Measurements from ENCODE around the gene PLA2G5.
"Not testable (repeated sequence)": the region's sequence is repeated elsewhere in the genome, so short reads cannot be mapped to it uniquely, and the experiment has no call there.

The PLA2G5 gene, protein sequence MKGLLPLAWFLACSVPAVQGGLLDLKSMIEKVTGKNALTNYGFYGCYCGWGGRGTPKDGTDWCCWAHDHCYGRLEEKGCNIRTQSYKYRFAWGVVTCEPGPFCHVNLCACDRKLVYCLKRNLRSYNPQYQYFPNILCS

DNA sequence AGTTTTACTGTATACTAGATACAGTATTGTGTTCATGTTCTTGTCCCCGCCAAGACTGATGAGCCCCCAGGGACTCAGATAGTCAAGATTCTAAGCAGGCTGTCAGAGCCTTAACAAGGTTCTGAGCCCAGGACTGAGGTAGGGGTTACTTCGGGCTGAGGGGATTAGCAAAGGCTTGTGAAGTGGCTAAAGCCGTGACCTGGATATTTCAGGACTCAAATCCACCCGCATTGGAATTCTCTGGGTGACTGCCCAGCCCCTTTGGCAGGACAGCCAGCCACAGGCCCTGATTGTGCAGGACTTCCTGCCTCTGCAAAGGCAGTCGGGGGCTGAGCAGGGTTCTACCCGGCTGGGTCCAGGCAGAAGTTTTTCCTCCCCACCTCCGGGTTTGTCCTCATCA, at the start of gene PLA2G5:
Gene PLA2G5 (plus strand): TSS at position 321 of the 400 bp plus-strand sequence. CDS start 14,637 bp downstream, outside the sequence.
- no peak for DNase-seq

DNA sequence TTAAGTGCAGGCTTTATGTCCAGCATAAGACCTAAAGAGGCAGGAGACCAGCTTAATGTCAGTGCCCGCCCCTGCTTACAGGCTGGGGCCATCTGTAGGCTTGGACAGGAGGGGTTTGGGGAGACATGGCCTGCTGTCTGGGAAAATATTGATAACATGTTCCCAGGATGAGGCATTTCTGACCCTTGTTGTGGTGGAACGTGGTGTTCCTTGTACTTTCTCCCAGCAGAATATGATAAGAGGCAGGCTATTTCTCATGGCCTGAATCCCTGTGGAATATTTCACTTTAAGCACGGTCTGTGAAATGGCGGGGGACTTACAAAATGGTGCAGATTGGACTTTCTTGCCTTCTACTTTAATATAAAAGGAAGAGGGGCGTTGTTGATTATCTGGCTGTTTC, 41.9 kb upstream of the PLA2G5 start:
- DNase-seq, result no peak

- no peak for DNase-seq
These were observed 41.3 kb upstream of the PLA2G5 start for GRCh38 chr1:20028726-20029125.

DNA sequence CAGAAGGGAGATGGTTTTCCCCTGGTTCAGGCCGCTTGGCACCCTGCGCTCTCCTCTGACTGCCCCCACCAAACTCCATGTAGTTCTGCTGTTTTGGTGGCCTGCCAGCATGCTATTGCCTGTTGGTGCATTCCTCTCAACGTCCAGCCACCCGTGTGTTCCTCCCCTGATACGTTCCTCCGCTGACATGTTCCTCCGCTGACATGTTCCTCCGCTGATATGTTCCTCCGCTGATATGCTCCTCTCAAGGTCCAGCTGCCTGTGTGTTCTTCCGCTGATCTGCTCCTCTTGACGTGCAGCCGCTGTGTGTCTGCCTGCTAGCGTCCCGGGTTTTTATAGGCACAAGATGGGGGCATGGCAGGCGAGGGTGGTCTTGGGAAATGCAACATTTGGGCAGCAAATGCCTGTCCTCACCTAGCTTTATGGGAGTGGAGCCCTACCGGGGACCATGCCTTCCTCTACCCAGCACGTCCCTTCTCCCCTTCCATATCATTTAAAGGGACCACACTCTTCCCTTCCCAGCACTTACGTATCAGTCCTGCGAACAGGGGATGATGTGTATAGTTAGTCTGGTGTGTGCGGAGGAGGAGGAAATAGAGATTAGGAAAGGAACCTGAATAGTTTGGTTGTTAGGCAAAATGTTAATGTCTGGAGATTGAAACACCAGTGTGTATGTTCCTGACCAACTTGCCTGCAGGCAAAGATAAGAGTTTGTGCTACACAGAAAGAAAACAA, 40.6 kb upstream of the PLA2G5 start:
- no peak for DNase-seq

DNA sequence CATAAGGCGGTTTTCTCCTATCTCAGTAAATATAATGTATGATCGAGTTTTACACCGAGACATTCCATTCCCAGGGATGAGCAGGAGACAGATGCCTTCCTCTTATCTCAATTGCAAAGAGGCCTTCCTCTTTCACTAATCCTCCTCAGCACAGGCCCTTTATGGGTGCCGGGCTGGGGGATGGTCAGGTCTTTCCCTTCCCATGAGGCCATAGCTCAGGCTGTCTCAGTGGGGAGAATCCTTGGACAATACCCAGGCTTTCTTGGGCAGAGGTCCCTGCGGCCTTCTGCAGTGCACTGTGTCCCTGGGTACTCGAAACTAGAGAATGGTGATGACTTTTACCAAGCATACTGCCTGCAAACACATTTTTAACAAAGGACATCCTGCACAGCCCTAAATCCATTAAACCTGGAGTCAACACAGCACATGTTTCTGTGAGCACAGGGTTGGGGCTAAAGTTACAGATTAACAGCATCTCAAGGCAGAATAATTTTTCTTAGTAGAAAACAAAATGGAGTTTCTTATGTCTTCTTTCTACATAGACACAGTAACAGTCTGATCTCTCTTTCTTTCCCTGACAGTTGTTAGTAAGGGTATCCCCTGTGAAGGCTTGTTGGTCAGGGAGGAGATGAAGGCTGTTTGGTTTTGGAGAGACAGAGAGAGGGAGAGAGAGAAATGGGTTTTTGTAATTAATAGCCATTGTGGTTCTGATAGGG, 39.4 kb upstream of the PLA2G5 start:
- not testable (repeated sequence) for DNase-seq

GRCh38 chr1:20031161-20031560, 38.8 kb upstream of the PLA2G5 start:
- no peak for DNase-seq

GRCh38 chr1:20031836-20032235, 38.2 kb upstream of the PLA2G5 start:
- DNase-seq, result no peak

DNA sequence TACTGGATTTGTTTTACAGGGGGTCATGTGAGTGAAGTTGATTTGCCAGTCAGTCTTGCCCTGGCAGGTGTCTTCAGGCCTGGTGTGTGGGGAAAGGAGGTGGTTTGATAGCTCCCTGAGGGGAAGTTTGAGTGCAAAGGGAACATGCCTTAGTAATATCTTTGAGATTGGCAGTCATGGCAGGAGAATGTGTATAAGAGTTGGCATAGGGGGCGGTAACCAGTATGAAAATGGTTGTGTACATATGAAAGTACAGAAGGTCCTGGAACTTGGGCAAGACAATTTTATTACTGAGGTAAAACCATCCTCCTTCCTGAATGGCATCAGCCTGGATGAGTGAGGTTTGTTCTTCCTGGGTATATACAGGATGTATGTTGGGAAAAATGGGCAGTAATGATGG, 37.6 kb upstream of the PLA2G5 start:
- DNase-seq, result no peak

DNA sequence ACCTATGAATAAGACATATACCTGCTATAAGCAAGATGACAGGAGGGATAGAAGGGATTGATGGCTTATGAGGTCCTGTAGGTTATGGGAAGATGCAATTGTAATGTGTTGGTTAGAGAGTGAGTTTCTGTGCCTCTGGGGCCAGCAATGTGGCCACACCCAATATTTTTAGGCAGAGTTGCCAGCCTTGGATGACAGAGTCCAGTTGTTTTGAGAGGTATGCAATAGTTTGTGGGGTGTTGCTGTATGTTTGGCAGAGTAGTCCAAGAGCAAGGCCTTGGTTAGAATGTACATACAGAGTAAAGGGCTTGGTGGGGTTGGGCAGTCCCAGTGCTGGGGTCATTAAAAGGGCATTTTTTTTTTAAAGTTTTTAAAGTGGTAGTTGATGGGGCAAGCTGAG, 36.6 kb upstream of the PLA2G5 start:
- no peak for DNase-seq

DNA sequence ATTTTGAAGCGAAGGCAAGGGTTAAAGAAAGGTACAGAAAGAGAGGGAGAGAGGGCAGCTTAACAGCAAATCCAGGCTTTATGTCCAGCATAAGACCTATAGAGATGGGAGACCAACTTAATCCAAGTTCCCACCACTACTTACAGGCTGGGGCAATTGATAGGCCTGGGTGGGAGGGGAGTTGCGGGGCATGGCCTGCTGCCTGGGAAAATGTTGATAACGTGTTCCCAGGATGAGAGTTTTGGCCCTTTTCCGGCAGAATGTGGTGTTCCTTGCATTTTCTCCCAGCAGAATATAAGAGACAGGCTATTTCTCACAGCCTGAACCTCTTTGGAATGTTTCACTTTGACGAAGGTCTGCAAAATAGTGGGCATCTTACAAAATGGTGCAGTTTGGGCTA, 34.9 kb upstream of the PLA2G5 start:
- no peak for DNase-seq

GRCh38 chr1:20037877-20038276, 32.1 kb upstream of the PLA2G5 start:
- DNase-seq, result no peak

DNA sequence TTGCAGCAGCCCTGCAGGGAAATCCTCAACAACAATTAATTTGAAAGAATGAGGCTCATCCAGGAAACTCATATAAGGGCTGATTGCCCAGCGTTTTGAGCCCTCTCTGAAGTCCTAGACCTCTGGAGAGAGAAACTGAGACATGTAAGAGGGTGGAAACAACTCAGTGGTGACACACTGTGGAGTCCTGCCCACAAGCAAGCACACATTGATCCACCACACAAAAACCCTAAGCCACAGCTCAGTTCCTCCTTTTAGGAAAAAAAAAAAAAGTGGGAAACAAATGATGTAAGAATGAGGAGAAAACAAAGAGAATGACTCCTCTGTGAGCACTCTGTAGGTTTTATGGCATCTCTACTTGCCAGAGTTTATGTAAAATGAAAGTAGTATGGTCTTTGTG, 22.9 kb upstream of the PLA2G5 start:
- no peak for DNase-seq

DNA sequence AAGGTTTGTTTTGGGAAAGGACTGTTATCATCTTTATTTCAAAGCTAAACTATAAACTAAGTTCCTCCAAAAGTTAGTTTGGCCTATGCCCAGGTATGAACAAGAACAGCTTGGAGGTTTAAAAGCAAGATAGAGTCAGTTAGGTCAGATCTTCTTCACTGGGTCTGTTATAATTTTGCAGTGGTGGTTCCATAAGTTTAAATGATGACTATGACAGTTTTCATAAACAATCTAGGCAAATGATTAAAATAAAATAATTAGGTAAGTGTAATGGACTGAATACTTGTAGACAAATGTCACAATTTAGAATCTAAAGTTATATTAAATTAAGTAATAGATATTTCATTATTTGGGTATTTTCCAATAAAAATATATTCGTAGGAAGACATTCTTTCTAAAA, 21.4 kb upstream of the PLA2G5 start:
- DNase-seq, result no peak

GRCh38 chr1:20049056-20049798, 20.8 kb upstream of the PLA2G5 start:
- DNase-seq, result not testable (repeated sequence)

DNA sequence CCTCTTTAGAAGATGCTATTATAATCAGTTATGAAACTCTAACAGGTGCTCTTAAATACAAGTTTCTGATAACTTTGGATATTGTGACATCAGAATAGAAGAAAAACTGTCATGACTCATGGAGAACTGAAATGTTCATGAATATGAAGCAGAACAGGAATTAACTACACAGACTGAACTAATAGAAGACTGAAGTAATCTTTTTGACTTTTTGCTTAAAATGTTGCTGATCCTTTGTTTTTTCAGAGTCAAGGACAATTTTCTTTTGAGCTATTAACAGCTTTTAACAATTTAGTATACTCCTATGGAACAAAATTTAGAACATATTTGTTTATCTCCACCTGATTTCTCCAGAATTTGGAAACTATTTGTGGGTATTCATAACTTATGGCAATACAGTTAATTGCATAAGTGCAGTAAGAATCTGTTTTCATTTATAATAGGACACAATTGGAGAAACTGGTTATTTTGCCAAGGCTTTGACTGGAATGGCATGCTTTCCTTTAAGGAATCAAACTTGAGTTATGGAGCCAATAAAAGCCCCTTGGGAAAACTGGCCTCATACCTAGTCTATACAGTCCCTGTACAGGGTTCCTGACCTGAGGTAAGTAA, 18.7 kb upstream of the PLA2G5 start:
- no peak for DNase-seq

- no peak for DNase-seq
These were observed 17.6 kb upstream of the PLA2G5 start for GRCh38 chr1:20052386-20052785.

GRCh38 chr1:20057886-20058420, 12.0 kb upstream of the PLA2G5 start:
- DNase-seq, result no peak

GRCh38 chr1:20058531-20058930, 11.5 kb upstream of the PLA2G5 start:
- peak; percentile 52 for DNase-seq

- no peak for DNase-seq
These were observed 10.1 kb upstream of the PLA2G5 start for GRCh38 chr1:20059847-20060246.

- not testable (repeated sequence) for DNase-seq
These were observed 9.2 kb upstream of the PLA2G5 start for GRCh38 chr1:20060791-20061190.

DNA sequence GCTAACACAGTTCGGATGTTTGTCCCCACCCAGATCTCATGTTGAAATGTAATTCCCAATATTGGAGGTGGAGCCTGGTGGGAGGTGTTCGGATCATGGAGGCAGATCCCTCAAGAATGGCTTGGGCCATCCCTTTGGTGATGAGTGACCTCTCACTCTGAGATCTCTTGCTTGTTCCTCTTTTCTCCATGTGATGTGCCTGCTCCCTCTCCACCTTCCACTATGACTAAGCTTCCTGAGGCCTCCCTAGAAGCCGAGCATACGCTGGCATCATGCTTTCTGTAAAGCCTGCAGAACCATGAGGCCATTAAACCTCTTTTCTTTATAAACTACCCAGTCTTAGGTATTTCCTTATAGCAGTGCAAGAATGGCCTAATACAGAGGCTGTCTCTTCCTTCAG, 8.1 kb upstream of the PLA2G5 start:
- no peak for DNase-seq

GRCh38 chr1:20063861-20064292, 6.1 kb upstream of the PLA2G5 start:
- no peak for DNase-seq

DNA sequence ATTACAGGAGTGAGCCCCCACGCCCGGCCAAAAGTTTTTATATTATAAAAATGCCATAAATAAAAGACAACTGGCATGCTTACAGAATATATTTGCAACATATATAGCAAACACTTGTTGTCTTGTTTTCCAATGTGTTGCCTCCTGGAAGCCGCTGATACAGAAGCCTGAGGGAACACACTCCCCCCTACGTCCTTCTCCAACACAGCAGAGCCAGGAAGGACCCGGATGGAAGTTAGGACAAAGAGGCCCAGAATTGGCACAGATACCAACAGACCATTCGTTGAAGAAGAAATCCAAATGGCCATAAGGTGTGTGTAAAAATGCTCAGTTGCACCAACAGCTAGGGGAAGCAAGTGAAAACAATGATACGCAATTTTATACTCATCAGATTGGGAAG, 1.3 kb upstream of the PLA2G5 start:
- no peak for DNase-seq

All from stimulated activated CD8-positive, alpha-beta memory T cell treated with anti-CD3 and anti-CD28 coated beads, Interleukin-4, amount 100 ng/mL, for 48 hours (primary cell).